ENCODE data around the gene SOST.

Gene SOST

DNA sequence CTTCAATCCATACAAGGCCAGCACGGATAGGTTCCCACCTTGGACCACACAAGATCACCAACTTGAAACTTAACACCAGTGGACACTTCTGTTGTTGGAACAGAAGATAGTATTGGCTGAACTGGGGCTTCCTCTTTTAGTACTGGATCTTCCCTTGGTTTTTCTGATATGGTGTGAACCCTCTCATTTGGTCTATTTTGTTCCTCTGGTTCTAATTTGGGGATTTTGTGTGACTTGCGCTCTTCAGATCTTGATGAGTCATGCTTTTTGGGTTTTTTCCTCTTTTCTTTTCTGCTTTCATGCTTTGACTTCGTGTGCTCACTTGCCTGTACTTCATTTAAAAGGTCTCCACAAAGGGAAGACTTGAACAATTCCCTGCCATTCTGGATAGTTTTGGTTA lies 39.0 kb downstream of the SOST start:
- H3K36me3 ChIP-seq (ENCODE audit: control insufficient read depth in 2 of 2, insufficient read depth in 1 of 2, low read length in 2 of 2), result no peaks in the 10 kb centered on the region
- H3K4me3 ChIP-seq (ENCODE audit: low read depth, low read length), result no peak overlapping the region
- peaks cover 9% of the 10 kb centered on the region for H3K4me1 ChIP-seq (ENCODE audit: control insufficient read depth, insufficient read depth, low read length)
- no peaks in the 10 kb centered on the region for H3K9me3 ChIP-seq (ENCODE audit: control insufficient read depth, insufficient read depth, low read depth, low read length)
- ChIA-PET POLR2A (no interaction called here), CTCF (interaction anchor here (0.9 to 1.8 kb wide), 2 partner anchors 46 kb away, joined by 3 to 5 read pairs; no protein-coding TSS in a partner anchor)
- H3K27ac ChIP-seq (ENCODE audit: extremely low read depth, low read depth, low read length), result no peak overlapping the region
- TF ChIP-seq, protein P1, sequence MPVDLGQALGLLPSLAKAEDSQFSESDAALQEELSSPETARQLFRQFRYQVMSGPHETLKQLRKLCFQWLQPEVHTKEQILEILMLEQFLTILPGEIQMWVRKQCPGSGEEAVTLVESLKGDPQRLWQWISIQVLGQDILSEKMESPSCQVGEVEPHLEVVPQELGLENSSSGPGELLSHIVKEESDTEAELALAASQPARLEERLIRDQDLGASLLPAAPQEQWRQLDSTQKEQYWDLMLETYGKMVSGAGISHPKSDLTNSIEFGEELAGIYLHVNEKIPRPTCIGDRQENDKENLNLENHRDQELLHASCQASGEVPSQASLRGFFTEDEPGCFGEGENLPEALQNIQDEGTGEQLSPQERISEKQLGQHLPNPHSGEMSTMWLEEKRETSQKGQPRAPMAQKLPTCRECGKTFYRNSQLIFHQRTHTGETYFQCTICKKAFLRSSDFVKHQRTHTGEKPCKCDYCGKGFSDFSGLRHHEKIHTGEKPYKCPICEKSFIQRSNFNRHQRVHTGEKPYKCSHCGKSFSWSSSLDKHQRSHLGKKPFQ (tag by site-specific recombination; IDR thresholded peaks at IDR 0.05), result peak; percentile 70
- TF ChIP-seq ZFP69B (tag by site-specific recombination; IDR thresholded peaks at IDR 0.05) (no peak), ZNF677 (tag by site-specific recombination; IDR thresholded peaks at IDR 0.05) (peak; percentile 77)

DNA sequence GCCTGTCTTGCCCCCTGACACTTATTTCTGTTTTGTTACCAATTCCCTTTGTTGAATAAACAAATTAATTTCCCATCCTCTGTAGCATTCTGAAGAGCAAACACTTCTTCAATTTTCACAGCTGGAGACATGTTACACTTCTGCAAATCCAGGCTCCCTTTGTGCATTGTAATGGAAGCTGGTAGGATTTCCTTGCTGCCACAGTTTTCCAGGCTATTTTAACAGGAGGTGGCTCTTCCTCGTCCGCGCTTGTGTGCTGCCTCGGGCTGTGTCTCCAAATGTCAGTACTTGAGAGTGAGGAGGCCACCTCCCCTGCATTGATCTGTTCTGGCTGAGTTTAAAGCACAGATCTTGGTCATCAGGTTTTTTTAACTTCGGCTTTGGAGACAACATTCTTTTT lies 40.0 kb downstream of the SOST start:
- H3K36me3 ChIP-seq (ENCODE audit: control insufficient read depth in 2 of 2, insufficient read depth in 1 of 2, low read length in 2 of 2), result no peaks in the 10 kb centered on the region
- H3K4me1 ChIP-seq (ENCODE audit: control insufficient read depth, insufficient read depth, low read length), result peaks cover 5% of the 10 kb centered on the region
- POLR2A ChIA-PET, result interaction anchor here (0.7 kb wide), 1 partner anchor 49 kb away, joined by 5 read pairs; no protein-coding TSS in a partner anchor
- no peak overlapping the region for H3K27ac ChIP-seq (ENCODE audit: extremely low read depth, low read depth, low read length)
- TF ChIP-seq ZNF48 (tag by site-specific recombination; IDR thresholded peaks at IDR 0.05), result no peak
- TF ChIP-seq ZNF600 (tag by site-specific recombination; IDR thresholded peaks at IDR 0.05), result peak; percentile 25; the same call in 1 of the 2 replicates
- TF ChIP-seq ZNF341 (tag by site-specific recombination; IDR thresholded peaks at IDR 0.05; ENCODE audit: low read depth), result peak; percentile 34; the same call in 1 of the 2 replicates
- TF ChIP-seq ZIC2 (tag by site-specific recombination; IDR thresholded peaks at IDR 0.05), result peak; percentile 63
- H3K9me3 ChIP-seq (ENCODE audit: control insufficient read depth, insufficient read depth, low read depth, low read length), result no peaks in the 10 kb centered on the region
- no peak overlapping the region for H3K4me3 ChIP-seq (ENCODE audit: low read depth, low read length)
- CTCF ChIA-PET, result interaction anchor here (1.4 to 2.6 kb wide), 4 partner anchors 22 to 47 kb away, joined by 3 to 16 read pairs (median 4); no protein-coding TSS in a partner anchor

DNA sequence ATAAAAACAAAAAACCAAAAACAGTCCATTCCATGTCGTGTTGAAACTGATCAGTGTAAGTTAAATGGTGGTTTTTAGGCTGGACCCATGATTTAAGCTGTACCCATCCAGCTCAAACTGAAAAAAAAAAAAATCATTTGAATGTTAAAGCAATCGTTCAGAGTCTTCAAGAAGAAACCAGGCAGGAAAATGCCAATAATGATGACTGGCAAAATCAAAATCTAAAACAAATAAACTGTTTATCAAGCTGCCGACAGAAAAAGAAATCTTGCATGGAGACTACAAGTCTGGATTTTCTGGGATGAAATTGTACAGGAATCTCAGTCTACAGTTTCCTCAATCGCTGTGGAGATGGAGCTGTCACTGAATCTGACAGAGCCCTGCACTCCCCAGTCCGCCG lies 40.7 kb downstream of the SOST start:
- no peak overlapping the region for H3K4me3 ChIP-seq (ENCODE audit: low read depth, low read length)
- H3K4me1 ChIP-seq (ENCODE audit: control insufficient read depth, insufficient read depth, low read length), result peaks cover 5% of the 10 kb centered on the region
- ChIA-PET CTCF (interaction anchor here (0.6 to 2.6 kb wide), 9 partner anchors 9 to 173 kb away, joined by 3 to 16 read pairs (median 3); no protein-coding TSS in a partner anchor), POLR2A (no interaction called here)
- H3K27ac ChIP-seq (ENCODE audit: extremely low read depth, low read depth, low read length), result no peak overlapping the region
- no peaks in the 10 kb centered on the region for H3K36me3 ChIP-seq (ENCODE audit: control insufficient read depth in 2 of 2, insufficient read depth in 1 of 2, low read length in 2 of 2)
- H3K9me3 ChIP-seq (ENCODE audit: control insufficient read depth, insufficient read depth, low read depth, low read length), result no peaks in the 10 kb centered on the region
- TF ChIP-seq, protein P2, sequence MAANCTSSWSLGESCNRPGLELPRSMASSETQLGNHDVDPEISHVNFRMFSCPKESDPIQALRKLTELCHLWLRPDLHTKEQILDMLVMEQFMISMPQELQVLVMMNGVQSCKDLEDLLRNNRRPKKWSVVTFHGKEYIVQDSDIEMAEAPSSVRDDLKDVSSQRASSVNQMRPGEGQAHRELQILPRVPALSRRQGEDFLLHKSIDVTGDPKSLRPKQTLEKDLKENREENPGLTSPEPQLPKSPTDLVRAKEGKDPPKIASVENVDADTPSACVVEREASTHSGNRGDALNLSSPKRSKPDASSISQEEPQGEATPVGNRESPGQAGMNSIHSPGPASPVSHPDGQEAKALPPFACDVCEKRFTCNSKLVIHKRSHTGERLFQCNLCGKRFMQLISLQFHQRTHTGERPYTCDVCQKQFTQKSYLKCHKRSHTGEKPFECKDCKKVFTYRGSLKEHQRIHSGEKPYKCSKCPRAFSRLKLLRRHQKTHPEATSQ (tag by site-specific recombination; IDR thresholded peaks at IDR 0.05), result no peak

DNA sequence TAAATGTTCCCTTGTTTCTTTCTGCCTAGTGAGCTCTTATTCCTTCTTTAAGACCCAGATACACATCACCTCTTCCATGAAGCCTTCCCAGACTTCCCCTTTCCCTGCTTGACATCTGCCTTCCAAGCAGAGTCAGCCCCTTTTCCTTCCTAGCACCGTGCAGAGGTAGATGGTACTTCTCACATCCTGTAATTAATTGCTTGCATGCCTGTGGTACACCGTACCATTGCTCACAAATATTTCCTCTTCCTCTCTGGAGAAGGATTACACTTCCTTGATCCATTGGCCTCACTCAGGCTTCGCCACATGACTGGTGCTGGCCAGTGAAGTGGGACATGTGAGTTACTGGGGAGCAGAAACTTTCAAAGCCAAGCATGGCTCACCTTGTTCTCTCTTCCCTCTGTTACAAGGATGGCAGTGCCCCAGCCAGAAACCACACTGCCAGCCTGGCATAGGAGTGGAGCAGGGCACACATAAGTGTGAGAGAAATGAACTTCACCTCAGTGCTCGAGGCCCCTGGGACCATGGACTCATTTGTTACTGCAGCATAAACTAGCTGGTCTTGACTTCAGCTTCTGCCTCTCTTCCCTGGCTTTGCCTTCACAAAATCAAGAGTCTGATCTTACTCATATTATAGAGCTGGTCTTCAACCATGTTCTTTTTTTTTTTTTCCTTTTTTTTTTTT lies 44.0 kb downstream of the SOST start:
- no peak for TF ChIP-seq ZIC2 (tag by site-specific recombination; IDR thresholded peaks at IDR 0.05)
- TF ChIP-seq ZFP3 (tag by site-specific recombination; IDR thresholded peaks at IDR 0.05; ENCODE audit: low read depth), result peak; percentile 87
- TF ChIP-seq, protein P3, sequence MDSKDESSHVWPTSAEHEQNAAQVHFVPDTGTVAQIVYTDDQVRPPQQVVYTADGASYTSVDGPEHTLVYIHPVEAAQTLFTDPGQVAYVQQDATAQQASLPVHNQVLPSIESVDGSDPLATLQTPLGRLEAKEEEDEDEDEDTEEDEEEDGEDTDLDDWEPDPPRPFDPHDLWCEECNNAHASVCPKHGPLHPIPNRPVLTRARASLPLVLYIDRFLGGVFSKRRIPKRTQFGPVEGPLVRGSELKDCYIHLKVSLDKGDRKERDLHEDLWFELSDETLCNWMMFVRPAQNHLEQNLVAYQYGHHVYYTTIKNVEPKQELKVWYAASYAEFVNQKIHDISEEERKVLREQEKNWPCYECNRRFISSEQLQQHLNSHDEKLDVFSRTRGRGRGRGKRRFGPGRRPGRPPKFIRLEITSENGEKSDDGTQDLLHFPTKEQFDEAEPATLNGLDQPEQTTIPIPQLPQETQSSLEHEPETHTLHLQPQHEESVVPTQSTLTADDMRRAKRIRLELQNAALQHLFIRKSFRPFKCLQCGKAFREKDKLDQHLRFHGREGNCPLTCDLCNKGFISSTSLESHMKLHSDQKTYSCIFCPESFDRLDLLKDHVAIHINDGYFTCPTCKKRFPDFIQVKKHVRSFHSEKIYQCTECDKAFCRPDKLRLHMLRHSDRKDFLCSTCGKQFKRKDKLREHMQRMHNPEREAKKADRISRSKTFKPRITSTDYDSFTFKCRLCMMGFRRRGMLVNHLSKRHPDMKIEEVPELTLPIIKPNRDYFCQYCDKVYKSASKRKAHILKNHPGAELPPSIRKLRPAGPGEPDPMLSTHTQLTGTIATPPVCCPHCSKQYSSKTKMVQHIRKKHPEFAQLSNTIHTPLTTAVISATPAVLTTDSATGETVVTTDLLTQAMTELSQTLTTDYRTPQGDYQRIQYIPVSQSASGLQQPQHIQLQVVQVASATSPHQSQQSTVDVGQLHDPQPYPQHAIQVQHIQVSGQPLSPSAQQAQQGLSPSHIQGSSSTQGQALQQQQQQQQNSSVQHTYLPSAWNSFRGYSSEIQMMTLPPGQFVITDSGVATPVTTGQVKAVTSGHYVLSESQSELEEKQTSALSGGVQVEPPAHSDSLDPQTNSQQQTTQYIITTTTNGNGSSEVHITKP (tag by site-specific recombination; IDR thresholded peaks at IDR 0.05), result 0 out of 2 replicates have a peak, but pooled peaks have one; percentile 42
- peak; percentile 27; the same call in 1 of the 2 replicates for TF ChIP-seq IKZF3 (tag by site-specific recombination; IDR thresholded peaks at IDR 0.05)
- TF ChIP-seq, protein P4, sequence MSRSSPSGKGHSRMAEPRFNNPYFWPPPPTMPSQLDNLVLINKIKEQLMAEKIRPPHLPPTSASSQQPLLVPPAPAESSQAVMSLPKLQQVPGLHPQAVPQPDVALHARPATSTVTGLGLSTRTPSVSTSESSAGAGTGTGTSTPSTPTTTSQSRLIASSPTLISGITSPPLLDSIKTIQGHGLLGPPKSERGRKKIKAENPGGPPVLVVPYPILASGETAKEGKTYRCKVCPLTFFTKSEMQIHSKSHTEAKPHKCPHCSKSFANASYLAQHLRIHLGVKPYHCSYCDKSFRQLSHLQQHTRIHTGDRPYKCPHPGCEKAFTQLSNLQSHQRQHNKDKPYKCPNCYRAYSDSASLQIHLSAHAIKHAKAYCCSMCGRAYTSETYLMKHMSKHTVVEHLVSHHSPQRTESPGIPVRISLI (tag by site-specific recombination; IDR thresholded peaks at IDR 0.05), result 0 out of 2 replicates have a peak, but pooled peaks have one; percentile 14
- no peak for TF ChIP-seq ZNF768 (tag by site-specific recombination; IDR thresholded peaks at IDR 0.05)
- TF ChIP-seq, protein P5, sequence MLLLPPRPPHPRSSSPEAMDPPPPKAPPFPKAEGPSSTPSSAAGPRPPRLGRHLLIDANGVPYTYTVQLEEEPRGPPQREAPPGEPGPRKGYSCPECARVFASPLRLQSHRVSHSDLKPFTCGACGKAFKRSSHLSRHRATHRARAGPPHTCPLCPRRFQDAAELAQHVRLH (tag by site-specific recombination; IDR thresholded peaks at IDR 0.05), result peak; percentile 51; the same call in 1 of the 2 replicates
- TF ChIP-seq BCL11B (tag by site-specific recombination; IDR thresholded peaks at IDR 0.05; ENCODE audit: low read depth), result no peak
- no peak for TF ChIP-seq ZNF133 (tag by site-specific recombination; IDR thresholded peaks at IDR 0.05)
- POLR2A ChIA-PET, result interaction anchor here (0.6 to 1.4 kb wide), 3 partner anchors 10 to 327 kb away, joined by 3 to 7 read pairs (median 4); no protein-coding TSS in a partner anchor
- H3K27ac ChIP-seq (ENCODE audit: extremely low read depth, low read depth, low read length), result no peak overlapping the region

More for the DNA sequence above, 44.0 kb downstream of the SOST start:
- CTCF ChIA-PET, result interaction anchor here (0.6 to 2.7 kb wide), 6 partner anchors 10 to 138 kb away, joined by 3 to 35 read pairs (median 6); partner anchors contain the start of gene SOST
- Histone ChIP-seq H3K4me3 (ENCODE audit: low read depth, low read length) (no peak overlapping the region), H3K36me3 (ENCODE audit: control insufficient read depth in 2 of 2, insufficient read depth in 1 of 2, low read length in 2 of 2) (no peaks in the 10 kb centered on the region), H3K9me3 (ENCODE audit: control insufficient read depth, insufficient read depth, low read depth, low read length) (no peaks in the 10 kb centered on the region), H3K4me1 (ENCODE audit: control insufficient read depth, insufficient read depth, low read length) (peaks cover 5% of the 10 kb centered on the region)
